HG03108 (cell line): Measurements from ENCODE around the gene C19orf47.

ENCODE experiments used
- ATAC-seq: cut with Tn5 transposase; IDR thresholded peaks from one replicate; pipeline ENCODE4 v1.9.1; 2021; ENCODE audit warnings: moderate library complexity; ENCODE audit not compliant: unreplicated experiment

Gene C19orf47, protein sequence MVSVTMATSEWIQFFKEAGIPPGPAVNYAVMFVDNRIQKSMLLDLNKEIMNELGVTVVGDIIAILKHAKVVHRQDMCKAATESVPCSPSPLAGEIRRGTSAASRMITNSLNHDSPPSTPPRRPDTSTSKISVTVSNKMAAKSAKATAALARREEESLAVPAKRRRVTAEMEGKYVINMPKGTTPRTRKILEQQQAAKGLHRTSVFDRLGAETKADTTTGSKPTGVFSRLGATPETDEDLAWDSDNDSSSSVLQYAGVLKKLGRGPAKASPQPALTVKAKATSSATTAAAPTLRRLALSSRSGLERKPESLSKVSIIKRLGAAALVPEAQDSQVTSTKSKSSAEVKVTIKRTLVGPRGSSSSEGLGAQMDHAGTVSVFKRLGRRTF

DNA sequence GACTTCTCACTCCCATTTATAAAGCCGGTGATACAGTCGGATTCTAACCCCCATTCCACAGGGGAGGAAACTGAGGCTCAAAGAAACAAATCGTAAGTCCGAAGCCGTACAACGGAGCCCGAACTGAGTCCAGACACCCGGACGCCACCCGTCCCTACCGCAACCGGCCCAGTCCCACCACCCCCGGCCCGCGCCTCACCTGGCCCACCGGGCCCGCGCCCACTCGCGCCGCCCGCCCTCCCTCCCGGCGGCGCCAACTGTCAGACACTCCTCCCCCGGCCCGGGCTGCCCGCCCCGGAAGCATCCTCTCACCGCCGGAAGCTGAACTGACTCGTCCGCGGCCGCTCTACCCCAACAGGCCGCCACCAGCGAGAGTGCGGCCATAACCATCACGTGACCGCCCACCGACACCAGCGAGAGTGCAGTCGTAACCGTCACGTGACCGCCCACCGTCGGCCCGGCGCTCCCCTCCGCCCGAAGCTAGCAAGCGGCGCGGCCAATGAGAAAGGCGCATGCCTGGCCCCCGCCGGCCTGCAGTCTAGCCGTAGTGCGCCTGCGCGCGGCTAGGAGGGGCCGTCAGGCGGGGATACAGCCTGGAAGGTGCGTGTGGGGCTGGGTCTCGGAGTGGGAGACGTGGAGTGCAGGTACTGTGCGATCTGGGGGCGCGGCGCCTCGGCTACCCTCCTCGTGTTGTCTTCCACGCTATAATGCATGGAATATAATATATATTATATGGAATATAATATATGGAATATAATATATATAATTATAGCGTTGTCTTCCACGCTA lies at the start of gene C19orf47, which contains the start of gene PLD3:
TSS of gene C19orf47 (minus strand) at position 273 of the 789 bp plus-strand sequence. CDS start 6,540 bp downstream, outside the sequence.
TSS of gene PLD3 (plus strand) at position 571 of the 789 bp plus-strand sequence. CDS start 17,789 bp downstream, outside the sequence.
- ATAC-seq, result peak; percentile 95

DNA sequence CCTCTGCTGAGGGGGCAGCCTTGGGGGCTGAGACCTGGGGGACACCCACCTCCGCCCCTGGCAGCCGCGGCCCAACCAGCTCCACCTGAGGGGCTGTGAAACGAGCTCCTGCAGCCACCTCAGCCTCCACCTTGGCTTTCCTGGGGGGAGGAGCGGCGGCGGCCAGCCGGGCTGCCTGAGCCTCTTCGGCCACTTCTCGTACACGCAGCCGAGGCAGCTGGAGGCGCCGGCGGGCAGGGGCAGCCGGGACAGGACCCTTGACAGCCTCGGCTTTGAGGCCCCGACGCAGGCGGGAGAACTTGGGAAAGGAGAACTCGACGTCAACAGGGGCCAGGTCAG lies 49.3 kb upstream of the C19orf47 start:
- no peak for ATAC-seq

DNA sequence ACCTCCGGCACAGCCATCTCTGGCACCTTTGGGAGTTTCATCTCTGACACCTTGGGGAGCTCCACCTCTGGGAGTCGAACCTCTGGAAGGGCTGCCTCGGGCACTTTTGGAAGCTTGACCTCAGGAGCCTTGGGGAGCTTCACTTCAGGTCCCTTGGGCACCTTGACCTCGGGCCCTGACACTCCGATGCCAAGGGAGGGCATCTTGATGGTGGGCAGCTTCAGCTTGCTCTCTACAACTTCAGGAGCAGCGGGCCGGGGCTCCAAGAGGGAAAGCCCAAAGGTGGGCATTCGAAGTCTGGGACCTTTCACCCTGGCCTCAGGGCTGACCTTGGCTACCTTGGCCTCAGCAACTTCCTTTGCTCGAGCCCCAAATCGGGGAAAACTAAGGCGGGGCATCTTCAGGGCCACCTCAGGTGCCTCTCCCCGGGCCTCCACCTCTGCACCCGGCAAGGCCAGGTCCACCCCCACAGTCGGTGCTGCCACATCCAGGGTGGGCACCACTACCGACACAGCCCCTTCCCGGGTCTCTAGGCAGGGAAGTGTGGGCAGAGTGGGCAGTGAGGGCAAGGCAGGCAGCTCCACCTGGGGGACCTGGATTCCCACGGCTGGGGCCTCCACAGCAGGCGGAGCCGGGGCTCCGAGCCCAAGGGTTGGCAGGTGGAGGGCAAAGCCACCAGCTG lies 48.8 kb upstream of the C19orf47 start:
- no peak for ATAC-seq

DNA sequence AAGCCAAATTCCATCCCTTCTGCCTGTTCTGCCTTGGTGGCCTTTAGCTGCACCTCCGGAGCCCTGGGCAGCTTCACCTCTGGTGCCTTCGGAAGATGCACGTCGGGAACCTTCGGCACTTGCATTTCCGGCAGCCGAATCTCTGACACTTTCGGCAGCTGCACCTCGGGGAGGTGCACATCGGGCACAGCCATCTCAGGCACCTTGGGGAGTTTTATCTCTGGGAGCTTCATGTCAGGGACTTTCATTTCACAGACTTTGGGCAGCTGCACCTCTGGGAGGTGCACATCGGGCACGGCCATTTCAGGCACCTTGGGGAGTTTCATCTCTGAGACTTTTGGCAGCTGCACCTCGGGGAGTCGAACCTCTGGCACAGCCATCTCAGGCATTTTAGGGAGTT lies 47.8 kb upstream of the C19orf47 start:
- no peak for ATAC-seq

DNA sequence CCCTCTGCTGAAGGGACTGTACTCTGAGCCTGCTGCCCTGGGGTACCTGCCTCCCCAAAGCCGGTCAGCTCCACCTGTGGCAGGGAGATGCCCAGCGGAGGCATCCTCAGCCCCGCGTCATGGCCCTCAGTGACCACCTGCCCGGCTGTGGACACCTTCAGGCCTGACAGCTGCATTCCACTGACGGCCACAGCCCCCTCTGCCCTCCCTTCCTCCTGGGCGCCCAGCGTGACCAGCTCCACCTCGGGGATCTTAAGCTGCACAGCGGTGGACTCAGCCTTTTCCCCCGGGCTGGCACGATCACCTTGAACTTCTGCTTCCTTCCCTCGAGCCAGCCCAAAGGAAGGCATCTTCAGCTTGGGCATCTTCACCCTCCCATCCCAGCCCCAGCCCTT lies 46.6 kb upstream of the C19orf47 start:
- no peak for ATAC-seq

DNA sequence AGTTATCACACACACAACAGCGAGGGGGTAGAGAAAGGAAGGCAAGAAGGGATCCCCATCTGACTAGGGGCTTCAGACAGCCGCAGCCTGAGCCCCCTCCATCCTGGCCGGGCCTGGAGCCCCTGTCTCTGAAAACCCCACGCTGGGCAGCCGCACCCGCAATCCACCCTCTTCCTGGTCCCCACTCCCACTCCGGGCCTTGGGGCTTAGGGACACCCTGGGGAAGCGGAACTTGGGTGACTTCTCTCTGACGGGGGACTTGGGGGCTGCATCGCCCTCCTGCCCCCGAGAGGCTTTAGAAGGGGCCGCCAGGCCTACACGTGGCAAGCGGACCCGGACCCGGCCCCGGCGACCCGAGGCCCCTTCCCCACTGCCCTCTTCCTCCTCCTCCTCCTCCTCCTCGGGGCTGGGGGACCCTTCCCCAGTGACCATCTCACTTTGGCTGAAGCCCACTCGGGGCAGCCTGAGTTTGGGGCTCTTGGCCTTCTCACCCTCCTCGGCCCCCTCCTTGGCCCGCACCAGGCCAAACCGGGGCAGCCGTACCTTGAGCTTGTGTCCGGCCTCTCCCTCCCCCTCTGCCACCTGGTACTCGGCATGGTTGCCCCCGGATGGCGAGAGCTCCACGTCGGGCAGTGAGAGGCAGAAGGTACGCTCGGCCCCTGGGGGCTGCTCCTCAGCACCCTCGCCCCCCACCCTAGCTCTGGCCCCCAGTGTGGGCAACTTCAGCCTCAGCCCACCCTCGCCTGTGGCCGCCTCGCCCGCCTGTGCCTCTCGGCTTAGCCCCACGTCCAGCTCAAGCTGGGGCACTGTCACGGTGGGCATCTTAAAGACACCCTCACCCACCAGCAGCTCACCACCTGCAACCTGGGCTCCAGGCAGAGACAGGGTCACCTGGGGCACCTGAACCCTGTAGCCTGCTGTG lies 46.0 kb upstream of the C19orf47 start:
- no peak for ATAC-seq

DNA sequence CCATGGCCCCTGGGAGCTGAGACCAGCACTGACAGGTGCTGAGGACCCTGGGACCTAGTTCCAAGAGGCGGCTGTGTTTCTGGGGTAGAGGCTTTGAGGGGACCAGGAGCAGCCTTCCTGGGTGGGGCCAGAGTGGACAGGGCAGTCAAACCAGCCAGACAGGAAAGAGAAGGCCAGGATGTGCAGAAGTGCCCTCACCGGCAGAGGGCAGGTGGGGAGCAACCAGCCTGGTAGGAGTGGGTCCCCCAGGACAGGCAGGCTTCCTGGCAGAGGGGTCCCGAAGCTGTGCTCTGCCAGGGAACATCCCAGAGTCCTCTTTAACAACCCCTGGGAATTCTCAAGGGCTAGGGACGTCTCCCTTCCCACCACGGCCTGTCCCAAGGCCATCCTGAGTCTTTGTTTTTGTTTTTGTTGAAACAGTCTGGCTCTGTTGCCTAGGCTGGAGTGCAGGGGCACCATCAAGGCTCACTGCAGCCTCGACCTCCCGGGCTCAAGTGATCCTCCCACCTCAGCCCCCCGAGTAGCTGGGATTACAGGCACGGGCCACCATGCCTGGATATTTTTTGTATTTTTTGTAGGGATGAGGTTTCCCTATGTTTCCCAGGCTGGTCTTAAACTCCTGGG lies 44.8 kb upstream of the C19orf47 start:
- ATAC-seq, result no peak

DNA sequence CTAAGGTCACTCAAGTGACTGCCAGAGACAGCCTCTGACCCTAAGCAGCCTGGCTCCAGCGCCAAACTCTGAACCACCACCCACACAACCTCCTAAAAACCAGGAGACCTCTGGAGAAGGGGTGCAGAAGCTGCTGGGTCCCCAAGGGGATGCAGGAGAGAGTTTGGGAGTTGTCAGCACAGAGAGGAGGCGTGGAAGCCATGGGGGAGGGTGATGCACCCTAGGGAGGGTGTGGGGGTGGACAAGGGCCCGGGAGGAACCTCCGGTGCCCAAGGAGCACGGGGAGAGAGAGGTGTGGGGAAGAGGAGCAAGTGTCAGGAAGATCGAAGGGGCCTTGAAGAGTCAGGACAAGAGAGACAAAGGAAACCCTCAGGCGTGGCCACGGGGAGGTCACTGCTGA lies 43.9 kb upstream of the C19orf47 start:
- no peak for ATAC-seq

DNA sequence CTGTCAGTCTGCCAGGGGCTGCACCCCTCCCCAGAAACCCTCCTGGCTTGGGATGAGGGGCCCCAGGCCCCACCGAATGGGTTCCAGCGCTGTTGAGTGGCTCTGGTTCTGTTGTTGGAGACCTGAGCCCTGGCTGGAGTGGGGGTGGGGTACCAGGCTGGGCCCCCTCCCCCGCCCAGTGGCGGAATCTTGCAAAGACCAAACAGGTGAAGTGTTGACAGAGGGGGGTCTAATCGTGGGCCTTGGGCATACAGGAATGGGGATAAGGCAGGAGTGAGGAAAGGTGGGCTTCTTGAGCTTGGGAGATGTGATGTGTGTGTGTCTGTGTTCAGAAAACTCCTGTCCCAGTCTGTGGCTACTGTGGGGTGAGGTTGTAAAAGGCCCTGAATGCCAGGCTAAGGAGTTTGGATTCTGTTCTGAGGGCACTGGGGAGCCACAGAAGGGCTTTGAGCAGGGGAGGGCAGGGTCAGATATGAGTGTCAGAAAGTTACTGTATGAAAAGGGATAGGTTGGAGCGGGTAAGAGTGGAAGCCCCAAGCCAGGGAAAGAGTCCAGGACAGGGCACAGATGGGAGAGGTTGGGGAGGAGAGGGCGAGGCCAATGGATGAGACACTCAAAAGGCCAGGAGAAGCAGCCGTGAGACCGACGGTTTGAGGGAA lies 42.0 kb upstream of the C19orf47 start, which contains the start of gene HIPK4:
TSS of gene HIPK4 (minus strand) at position 98 of the 659 bp plus-strand sequence. CDS start 279 bp downstream, outside the sequence.
- ATAC-seq, result no peak

DNA sequence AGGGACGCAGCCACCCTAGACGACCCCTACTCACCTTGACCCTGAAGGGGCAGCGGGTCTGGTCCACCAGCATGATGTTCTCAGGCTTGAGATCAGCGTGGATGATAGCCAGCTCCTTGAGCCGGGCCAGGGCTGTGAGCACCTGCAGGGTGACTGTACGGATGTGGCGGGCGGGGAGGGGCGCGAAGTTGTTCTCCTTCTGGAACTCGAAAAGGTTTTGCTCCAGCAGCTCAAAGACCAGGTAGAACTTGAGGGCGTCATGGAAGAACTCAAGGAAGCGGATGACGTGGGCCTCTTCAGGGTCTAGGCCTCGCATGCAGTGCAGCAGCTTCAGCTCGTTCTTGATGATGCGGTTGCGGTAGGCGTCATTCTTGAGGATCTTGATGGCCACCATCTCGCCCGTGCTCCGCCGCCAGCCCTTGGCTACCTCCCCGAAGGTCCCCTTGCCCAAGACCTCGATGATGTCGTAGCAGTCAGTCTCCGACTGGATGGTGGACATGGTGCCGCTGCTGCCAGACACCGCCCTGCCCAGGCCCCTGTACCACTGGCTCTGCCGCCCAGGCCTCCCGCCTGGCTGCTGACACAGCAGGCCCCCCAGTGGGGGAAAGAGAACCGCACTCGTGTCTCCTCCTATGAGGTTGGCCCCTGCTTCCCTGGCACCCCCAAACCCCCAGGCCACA lies 41.3 kb upstream of the C19orf47 start:
- no peak for ATAC-seq

DNA sequence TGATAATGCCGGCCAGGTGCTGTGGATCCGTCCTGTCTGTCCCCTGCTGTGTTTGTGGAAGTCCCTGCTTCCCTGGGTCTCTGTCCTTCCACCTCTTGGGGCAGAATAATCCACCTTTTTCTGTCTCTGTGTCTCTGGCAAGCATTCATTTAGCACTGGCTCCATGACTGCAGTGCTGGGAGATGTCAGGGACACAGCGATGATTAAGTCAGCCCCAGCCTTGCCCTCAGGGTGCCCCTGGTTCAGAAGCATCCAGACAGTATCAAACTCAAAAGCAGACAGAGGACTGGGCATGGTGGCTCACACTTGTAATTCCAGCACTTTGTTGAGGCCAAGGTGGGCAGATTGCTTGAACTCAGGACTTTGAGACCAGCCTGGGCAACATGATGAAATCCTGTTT lies 40.3 kb upstream of the C19orf47 start:
- ATAC-seq, result no peak

DNA sequence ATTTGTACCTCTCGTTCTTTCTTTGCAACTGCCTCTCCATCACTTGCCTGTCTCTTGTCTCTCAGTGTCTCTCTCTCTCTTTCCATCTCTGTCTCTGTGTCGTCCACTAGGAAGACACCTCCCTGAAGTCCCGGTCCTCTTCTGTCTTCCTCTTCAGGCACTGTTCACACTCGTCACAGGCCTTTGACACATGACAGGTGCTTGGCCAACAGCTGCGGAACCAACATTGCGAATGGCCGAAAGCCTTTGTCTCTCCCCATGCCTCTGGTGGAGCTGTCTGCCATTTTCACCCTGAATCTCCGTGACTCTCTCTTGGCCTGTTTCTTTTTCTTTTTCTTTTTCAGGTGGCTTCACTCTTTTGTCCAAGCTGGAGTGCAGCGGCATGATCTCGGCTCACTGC lies 39.0 kb upstream of the C19orf47 start:
- ATAC-seq, result no peak

DNA sequence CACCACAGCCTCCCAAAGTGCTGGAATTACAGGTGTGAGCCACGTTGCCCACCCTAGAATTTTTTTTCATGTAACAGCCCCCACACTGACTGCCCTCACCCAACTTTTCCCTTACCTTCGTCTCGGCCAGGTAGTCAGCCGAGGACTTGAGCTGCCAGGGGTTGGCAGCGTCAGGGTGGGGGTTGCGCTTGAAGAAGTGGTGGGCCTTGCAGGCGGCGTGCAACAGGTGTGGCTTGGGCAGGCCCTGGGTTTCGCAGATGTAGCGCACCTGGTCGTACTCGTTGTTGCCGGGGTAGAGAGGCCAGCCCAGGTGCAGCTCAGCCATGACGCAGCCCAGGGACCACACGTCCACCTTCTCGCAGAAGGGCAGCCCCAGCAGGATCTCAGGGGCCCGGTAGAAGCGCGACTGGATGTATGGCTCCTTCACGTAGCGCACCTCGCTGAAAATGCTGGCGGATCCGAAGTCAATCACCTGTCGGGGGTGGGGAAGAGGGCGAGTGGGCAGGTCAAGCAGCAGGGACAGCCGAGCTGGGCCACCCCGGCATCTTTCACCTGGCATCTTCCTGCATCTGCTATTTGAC lies 35.6 kb upstream of the C19orf47 start:
- no peak for ATAC-seq

DNA sequence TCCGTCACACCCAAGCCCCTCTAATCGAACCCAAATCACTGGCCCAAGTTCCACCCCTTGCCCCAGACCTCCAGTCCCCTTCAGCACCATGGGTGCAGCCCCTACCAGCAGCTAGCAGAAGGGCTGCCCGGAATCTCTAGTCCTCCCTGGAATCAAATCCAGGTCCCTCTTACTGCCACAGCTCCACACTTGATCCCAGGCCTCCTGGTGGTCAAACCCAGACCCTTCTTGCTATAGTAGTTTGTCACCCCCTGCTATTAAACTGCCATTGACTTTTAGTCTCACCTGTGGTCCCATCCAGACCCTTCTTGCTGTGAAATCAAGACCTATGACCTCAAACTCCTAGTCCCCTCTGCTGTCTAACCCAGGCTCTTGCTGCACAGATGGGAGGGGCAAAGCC lies 33.1 kb upstream of the C19orf47 start:
- ATAC-seq, result no peak

DNA sequence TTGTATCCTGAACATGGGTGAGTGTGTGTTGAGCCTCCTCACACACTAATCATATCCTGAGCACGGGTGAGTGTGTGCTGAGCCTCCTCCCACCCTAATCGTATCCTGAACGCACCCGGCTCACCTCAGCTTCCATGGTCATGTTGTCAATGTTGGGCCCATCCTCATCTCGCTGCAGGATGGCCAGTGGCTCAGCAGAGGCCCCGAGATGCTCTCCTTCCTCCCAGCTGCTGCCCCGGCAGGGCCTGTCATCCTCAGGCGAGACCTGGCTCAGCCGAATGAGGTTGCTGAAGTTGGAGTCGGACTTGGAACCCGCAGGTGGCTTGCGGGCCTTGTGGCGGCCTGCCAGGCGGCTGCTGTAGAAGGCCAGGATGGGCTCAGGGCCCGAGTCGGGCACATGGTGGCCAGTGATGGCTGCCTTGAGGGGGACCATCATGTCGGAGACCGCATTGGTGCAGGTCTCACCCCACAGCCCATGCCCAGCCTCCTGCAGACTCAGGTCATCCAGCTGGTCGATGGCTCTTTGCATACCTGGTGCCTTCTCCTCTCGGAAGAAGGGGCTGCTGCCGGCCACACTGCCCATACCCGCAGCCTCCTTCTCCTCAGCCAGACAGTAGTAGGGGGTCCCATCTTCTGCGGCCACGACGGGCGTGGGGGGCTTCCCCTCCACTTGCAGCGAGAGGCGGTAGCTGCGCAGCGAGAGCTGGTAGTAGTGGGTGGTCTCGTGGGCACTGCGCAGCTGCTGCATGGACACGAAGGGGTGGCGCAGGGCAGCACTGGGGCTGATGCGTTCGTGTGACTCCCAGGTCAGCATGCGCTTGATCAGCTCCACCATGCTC lies 32.2 kb upstream of the C19orf47 start:
- no peak for ATAC-seq

DNA sequence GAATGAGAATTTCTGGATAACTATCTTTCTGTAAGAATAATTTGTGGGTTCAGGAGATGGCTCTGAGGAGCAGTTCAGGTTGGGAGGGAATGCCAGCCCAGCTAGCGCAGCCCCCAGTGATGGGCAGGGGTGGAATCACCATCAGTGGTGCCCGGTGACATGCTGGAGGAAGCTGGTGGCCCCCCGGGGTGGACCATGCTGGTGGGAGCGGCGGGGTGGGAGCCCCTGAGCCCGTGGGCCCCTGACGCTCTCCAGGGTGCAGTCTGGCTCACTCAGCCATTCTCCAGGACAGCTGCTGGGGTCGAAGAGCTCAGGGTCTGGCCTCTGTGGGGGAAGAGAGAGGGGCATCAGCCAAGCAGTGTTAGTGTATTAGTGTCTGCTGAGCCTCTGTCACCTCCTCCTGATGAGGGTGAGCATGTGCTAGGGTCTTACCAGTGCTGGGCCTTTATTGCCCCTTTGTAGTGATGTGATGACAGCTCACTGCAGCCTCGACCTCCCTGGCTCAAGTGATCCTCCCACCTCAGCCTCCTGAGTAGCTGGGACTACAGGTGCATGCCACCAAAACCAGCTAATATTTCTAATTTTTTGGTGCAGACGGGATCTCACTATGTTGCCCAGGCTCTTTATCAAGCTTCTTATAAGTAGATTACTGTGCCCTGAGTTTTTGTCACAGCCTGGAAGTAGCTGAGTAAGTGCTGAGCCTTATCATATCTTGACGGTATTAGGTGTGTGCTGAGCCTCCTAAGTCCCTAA lies 31.4 kb upstream of the C19orf47 start:
- ATAC-seq, result no peak

DNA sequence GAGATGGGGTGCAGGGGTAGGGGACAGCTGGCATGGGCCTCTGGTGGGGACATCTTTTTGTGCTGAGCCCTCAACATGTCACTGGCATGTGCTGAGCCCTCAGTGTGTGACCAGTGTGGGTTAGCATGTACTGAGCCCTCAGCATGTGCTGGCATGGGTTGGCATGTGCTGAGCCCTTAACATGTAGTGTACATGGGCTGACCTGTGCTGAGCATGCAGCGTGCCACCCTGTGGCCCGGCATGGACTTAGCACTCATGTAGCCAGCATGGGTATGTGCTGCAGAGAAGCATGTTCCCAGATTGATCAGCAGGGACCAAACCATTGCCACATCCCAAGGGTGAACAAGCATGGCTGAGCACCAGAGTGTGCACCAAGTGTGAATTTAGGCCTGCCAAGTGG lies 30.3 kb upstream of the C19orf47 start:
- no peak for ATAC-seq
